Gastroesophageal sphincter (tissue), 3 donors: ENCODE results near the gene STARD10.

Experiments
- CTCF ChIP-seq, 4 experiments: fragments of 200-600 bp in 2 of 4; fragments of 450-650 bp in 2 of 4; sonication (generic) in 1 of 4; IDR thresholded peaks; one replicate each; pipeline ENCODE4 v1.5.1; 2017 to 2019; ENCODE audit warnings: antibody characterized with exemption in 4 of 4, mild to moderate bottlenecking in 2 of 4, moderate library complexity in 2 of 4
- EP300 ChIP-seq: sonication (generic); formaldehyde crosslinking; IDR thresholded peaks from one replicate; pipeline ENCODE4 v1.6.1; 2017; ENCODE audit warnings: antibody characterized with exemption, mild to moderate bottlenecking
- POLR2A ChIP-seq, 2 donors: fragments of 450-650 bp; IDR thresholded peaks; one replicate each; pipeline ENCODE4 v1.6.1; 2017; ENCODE audit warnings: antibody characterized with exemption in 2 of 2, mild to moderate bottlenecking in 2 of 2, moderate library complexity in 1 of 2
- POLR2AphosphoS5 ChIP-seq: sonication (generic); formaldehyde crosslinking; IDR thresholded peaks from one replicate; pipeline ENCODE4 v1.6.1; 2017; ENCODE audit warnings: antibody characterized with exemption

DNA sequence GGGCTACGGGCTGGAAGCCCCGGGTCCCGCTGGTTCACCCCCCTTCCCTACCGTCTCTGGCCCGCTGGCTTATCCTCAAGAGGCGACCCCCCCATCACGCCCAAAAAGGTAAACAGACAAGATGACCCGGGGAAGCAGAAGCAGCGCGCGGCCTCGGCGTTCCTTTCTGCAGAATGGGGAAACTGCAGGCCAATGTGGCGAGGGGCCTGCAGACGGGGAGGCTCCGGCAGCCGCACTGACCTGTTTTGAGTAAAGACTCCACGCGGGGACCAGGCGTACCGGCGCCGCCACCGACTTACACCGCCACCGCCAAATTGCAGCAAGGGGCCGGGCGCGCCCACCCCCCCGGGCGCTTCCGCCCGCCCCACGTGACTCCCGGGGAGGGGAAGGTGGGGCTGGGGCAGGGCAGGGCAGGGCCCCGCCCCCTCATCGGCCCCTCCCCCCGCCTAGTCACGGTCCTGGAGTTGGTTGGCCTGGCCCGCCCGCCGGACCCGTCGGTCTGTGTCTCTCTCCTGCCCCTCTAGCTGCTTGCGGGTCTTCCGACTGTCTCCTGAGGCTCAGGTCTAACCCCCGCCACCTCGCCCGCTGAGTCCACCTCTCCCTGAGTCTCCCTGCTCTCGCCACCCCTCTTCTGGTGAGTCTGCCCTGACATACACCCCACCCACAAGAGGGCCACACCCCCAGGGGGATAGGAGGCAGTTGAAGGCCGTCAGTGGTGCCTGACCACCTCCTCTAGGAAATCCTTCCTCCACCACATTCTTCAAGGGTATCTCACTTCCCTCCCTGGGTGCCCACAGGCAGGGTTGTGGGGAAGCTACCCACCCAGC, 41.5 kb downstream of the STARD10 start, which contains the start of gene ARAP1:
- TF ChIP-seq CTCF (IDR thresholded peaks at IDR 0.05) (peak in 1 of 4 experiments; percentile 16), POLR2A (IDR thresholded peaks at IDR 0.05) (no peak), EP300 (no peak), POLR2AphosphoS5 (no peak)
